GM12878 (cell line): ENCODE data around the gene FHIP2A.

Source experiments
- CTCF ChIP-seq, 3 experiments: IDR thresholded peaks in 2 of 3; conservative IDR thresholded peaks in 1 of 3; 2 replicates each; pipeline ENCODE4 v1.5.1; 2011; ENCODE audit warnings: low read depth in 3 of 3, low read length in 3 of 3, mild to moderate bottlenecking in 3 of 3, control low read depth in 2 of 3, moderate library complexity in 2 of 3, inconsistent platforms in 1 of 3, mixed read lengths in 1 of 3; ENCODE audit not compliant: control insufficient read depth in 2 of 3, insufficient read depth in 1 of 3; ENCODE audit errors: extremely low read depth in 1 of 3
- EZH2 ChIP-seq: IDR thresholded peaks from 2 replicates; pipeline ENCODE4 v1.6.1; 2012; ENCODE audit warnings: low read depth, mild to moderate bottlenecking, control low read depth, inconsistent platforms, low read length, borderline replicate concordance; ENCODE audit not compliant: control insufficient read depth
- FOXM1 ChIP-seq: IDR thresholded peaks from 2 replicates; pipeline ENCODE4 v1.6.1; 2012; ENCODE audit warnings: low read depth, mild to moderate bottlenecking, inconsistent platforms, low read length, moderate library complexity
- KDM1A ChIP-seq: fragments of 200-600 bp; sonication (generic); IDR thresholded peaks from 2 replicates; pipeline ENCODE4 v1.6.1; 2016; ENCODE audit warnings: borderline replicate concordance
- MAX ChIP-seq: IDR thresholded peaks from 2 replicates; pipeline ENCODE4 v1.6.1; 2012; ENCODE audit warnings: low read depth, low read length, improper control_type of control experiment
- NFXL1 ChIP-seq: fragments of 450-650 bp; IDR thresholded peaks from 2 replicates; pipeline ENCODE4 v1.6.1; 2017; ENCODE audit warnings: antibody characterized with exemption, mild to moderate bottlenecking, borderline replicate concordance
- POLR2AphosphoS5 ChIP-seq: IDR thresholded peaks from 2 replicates; pipeline ENCODE4 v1.6.1; 2011; ENCODE audit warnings: mild to moderate bottlenecking, low read length, inconsistent platforms
- SMC3 ChIP-seq: IDR thresholded peaks from 2 replicates; pipeline ENCODE4 v1.6.1; 2011; ENCODE audit warnings: low read length, improper control_type of control experiment, borderline replicate concordance
- TAF1 ChIP-seq: IDR thresholded peaks from 2 replicates; pipeline ENCODE4 v1.6.1; 2011; ENCODE audit warnings: mild to moderate bottlenecking, low read depth, low read length, borderline replicate concordance

- no peak for TF ChIP-seq TAF1
- TF ChIP-seq CTCF (IDR thresholded peaks at IDR 0.05 in 2 of 3, conservative IDR thresholded peaks at IDR 0.05 in 1 of 3; ENCODE audit: control insufficient read depth in 2 of 3, extremely low read depth in 1 of 3, insufficient read depth in 1 of 3, low read depth in 3 of 3, low read length in 3 of 3) = no peak
- no peak for TF ChIP-seq SMC3
- TF ChIP-seq EZH2 = no peak
- TF ChIP-seq MAX = no peak
- no peak for TF ChIP-seq POLR2AphosphoS5
- no peak for TF ChIP-seq FOXM1
- TF ChIP-seq KDM1A = no peak
- TF ChIP-seq NFXL1 = no peak
Observed at GRCh38 chr10:114810926-114811325, 10.7 kb upstream of the FHIP2A start.
